GM12801 (cell line): Measurements from ENCODE around the gene HSF4.

ENCODE experiments used
- CTCF ChIP-seq: IDR thresholded peaks from one replicate; pipeline ENCODE4 v1.5.1; 2011; ENCODE audit warnings: control low read depth; ENCODE audit not compliant: insufficient read length; ENCODE audit errors: extremely low read depth

Gene HSF4

GRCh38 chr16:67157892-67158635 lies 6.5 kb upstream of the HSF4 start:
- no peak for TF ChIP-seq CTCF

- no peak for TF ChIP-seq CTCF
Measured at GRCh38 chr16:67158637-67159600, 5.6 kb upstream of the HSF4 start.

GRCh38 chr16:67161595-67162058 lies 2.9 kb upstream of the HSF4 start:
- TF ChIP-seq CTCF = no peak

GRCh38 chr16:67162506-67163163 lies 1.9 kb upstream of the HSF4 start:
- TF ChIP-seq CTCF = no peak

GRCh38 chr16:67163164-67163998 lies 1.2 kb upstream of the HSF4 start:
- no peak for TF ChIP-seq CTCF

GRCh38 chr16:67163999-67164558 lies 466 bp upstream of the HSF4 start:
- TF ChIP-seq CTCF = no peak
